SH-SY5Y (cell line): ENCODE results near the gene GALNTL6.

ENCODE experiments used
- GATA2 ChIP-seq: IDR thresholded peaks from 2 replicates; pipeline ENCODE4 v1.6.1; 2011; ENCODE audit warnings: mild to moderate bottlenecking, low read depth, low read length
- GATA3 ChIP-seq: IDR thresholded peaks from 2 replicates; pipeline ENCODE4 v1.6.1; 2011; ENCODE audit warnings: low read depth, mild to moderate bottlenecking, low read length, moderate library complexity

- TF ChIP-seq GATA2 (no peak), GATA3 (no peak)
Measured at GRCh38 chr4:172495769-172496168, 682.6 kb downstream of the GALNTL6 start.
